Measurements from ENCODE around the gene RPS15.

DNA sequence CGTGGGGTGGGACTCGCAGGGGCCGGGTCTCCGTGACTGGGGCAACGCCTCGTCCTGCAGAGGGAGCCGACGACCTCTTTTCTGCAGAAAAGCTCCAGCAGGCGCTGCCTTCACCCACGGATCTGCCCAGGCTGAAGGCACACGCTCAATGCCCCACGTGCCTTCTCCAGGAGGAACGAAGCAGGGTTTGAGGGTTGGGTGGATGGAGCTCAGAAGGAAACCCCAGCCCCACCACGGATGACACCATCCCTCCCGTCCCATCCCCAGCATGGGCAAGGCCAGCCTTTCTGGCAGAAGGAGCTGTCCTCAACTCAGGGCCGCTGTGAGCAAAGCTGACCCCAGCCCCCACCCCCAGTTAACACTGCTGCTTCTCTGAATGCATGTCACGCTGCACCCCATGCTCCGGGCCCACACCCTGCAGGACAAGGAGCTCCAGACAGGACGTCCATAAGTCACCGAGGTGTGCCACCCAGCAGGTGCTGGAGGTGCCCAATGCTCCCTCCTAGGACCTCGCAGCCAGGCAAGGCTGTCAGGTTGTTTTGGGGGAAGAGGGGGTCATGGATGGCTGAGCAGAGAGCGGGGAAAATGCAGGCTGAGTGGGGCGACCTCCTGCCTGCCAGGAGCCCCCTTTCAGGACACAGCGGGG lies 33.4 kb downstream of the RPS15 start:
- TF ChIP-seq, protein P1, sequence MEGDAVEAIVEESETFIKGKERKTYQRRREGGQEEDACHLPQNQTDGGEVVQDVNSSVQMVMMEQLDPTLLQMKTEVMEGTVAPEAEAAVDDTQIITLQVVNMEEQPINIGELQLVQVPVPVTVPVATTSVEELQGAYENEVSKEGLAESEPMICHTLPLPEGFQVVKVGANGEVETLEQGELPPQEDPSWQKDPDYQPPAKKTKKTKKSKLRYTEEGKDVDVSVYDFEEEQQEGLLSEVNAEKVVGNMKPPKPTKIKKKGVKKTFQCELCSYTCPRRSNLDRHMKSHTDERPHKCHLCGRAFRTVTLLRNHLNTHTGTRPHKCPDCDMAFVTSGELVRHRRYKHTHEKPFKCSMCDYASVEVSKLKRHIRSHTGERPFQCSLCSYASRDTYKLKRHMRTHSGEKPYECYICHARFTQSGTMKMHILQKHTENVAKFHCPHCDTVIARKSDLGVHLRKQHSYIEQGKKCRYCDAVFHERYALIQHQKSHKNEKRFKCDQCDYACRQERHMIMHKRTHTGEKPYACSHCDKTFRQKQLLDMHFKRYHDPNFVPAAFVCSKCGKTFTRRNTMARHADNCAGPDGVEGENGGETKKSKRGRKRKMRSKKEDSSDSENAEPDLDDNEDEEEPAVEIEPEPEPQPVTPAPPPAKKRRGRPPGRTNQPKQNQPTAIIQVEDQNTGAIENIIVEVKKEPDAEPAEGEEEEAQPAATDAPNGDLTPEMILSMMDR (IDR thresholded peaks at IDR 0.05; ENCODE audit: low read length): peak; percentile 19; the same call in 1 of the 2 replicates
- no peak for TF ChIP-seq EZH2 (optimal IDR thresholded peaks at IDR 0.05; ENCODE audit: low read depth, low read length)

Data from MM.1S (cell line).